Neural progenitor cell (in vitro differentiated cells): ENCODE measurements around the gene FCRL2. TPM values are rescaled to one million over a fixed set of nuclear protein-coding genes. Genes with fewer than 3 reads are reported as not detected.

Source experiments
- DNase-seq: peaks from one replicate; pipeline ENCODE4 v3.0.0-alpha.2; 2016; ENCODE audit warnings: low spot score
- H2AFZ ChIP-seq: fragments of 200-600 bp; sonication (generic); replicated peaks from 2 replicates; pipeline ENCODE4 v1.6.1; 2016; ENCODE audit warnings: antibody characterized with exemption
- H3F3A ChIP-seq: fragments of 200-600 bp; sonication (generic); 2 replicates; pipeline ENCODE4 v1.6.1; 2016; ENCODE audit warnings: antibody characterized with exemption, low read depth
- H3K27ac ChIP-seq: fragments of 200-600 bp; sonication (generic); 2 replicates; pipeline ENCODE4 v1.5.1; 2016; ENCODE audit warnings: mild to moderate bottlenecking
- H3K27me3 ChIP-seq: fragments of 200-600 bp; sonication (generic); 2 replicates; pipeline ENCODE4 v1.6.1; 2016; ENCODE audit warnings: mild to moderate bottlenecking, moderate library complexity
- H3K36me3 ChIP-seq: fragments of 200-600 bp; sonication (generic); 2 replicates; pipeline ENCODE4 v1.5.1; 2016
- H3K4me1 ChIP-seq: fragments of 200-600 bp; sonication (generic); 2 replicates; pipeline ENCODE4 v1.6.1; 2016; ENCODE audit warnings: mixed run types
- H3K4me2 ChIP-seq: fragments of 200-600 bp; sonication (generic); 2 replicates; pipeline ENCODE4 v1.6.1; 2016
- H3K4me3 ChIP-seq: fragments of 200-600 bp; sonication (generic); 2 replicates; pipeline ENCODE4 v1.5.1; 2016
- H3K79me2 ChIP-seq: fragments of 200-600 bp; sonication (generic); 2 replicates; pipeline ENCODE4 v1.6.1; 2016; ENCODE audit warnings: low read depth
- H3K9ac ChIP-seq: fragments of 200-600 bp; sonication (generic); 2 replicates; pipeline ENCODE4 v1.6.1; 2016
- H3K9me3 ChIP-seq: fragments of 200-600 bp; sonication (generic); 2 replicates; pipeline ENCODE4 v1.5.1; 2016; ENCODE audit warnings: low read depth
- H4K20me1 ChIP-seq: fragments of 200-600 bp; sonication (generic); 2 replicates; pipeline ENCODE4 v1.6.1; 2016; ENCODE audit warnings: low read depth
- H3K27ac Mint-ChIP-seq: 3 replicates; pipeline ENCODE4 v1.8.0; 2021; ENCODE audit warnings: mixed read lengths
- H3K27me3 Mint-ChIP-seq: 2 replicates; pipeline ENCODE4 v1.8.0; 2022; ENCODE audit warnings: low read depth, mild to moderate bottlenecking, inconsistent platforms, moderate library complexity, mixed read lengths; ENCODE audit not compliant: insufficient read depth
- H3K36me3 Mint-ChIP-seq: 3 replicates; pipeline ENCODE4 v1.8.0; 2021; ENCODE audit warnings: mixed read lengths
- H3K4me1 Mint-ChIP-seq: 3 replicates; pipeline ENCODE4 v1.8.0; 2021; ENCODE audit warnings: mixed read lengths
- H3K4me3 Mint-ChIP-seq: 3 replicates; pipeline ENCODE4 v1.8.0; 2021; ENCODE audit warnings: mild to moderate bottlenecking, moderate library complexity, mixed read lengths
- H3K9me3 Mint-ChIP-seq: 3 replicates; pipeline ENCODE4 v1.8.0; 2020; ENCODE audit warnings: mixed read lengths
- CTCF ChIP-seq: fragments of 200-600 bp; sonication (generic); IDR thresholded peaks from 2 replicates; pipeline ENCODE4 v1.5.1; 2017; ENCODE audit warnings: antibody characterized with exemption, mild to moderate bottlenecking
- EZH2 ChIP-seq: fragments of 200-600 bp; sonication (generic); IDR thresholded peaks from 2 replicates; pipeline ENCODE4 v1.6.1; 2017; ENCODE audit warnings: antibody characterized with exemption, mild to moderate bottlenecking, moderate library complexity
- EZH2phosphoT487 ChIP-seq: fragments of 200-600 bp; sonication (generic); IDR thresholded peaks from 2 replicates; pipeline ENCODE4 v1.6.1; 2017; ENCODE audit warnings: antibody characterized with exemption
- total RNA-seq: library from RNA; depleted of rRNA; stranded (reverse); fragments of >200 nt; gene quantifications from 2 replicates; pipeline ENCODE4 v1.2.3, GENCODE V29; 2015; ENCODE audit warnings: low replicate concordance

The FCRL2 gene
- total RNA-seq, 1 donor from 2014 or later: not detected

DNA sequence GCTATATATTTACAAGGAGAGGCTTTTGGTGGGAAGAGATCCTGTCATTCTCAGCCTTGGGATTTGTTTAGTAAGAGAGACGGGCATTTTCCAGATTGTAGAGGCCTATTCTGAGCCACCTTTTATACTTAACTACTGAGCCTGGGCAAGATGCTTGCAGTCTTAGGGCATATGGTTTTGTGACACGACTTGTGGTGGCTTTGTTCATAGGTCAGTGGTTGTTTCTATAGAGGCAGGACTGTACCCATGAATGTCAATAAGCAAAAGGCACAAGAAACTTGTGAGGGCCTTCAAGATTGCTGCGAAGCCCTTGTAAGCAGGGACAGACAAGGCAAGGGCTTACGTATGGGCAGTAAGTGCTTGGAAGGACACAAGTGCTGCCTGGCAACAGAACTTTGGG lies 73.0 kb downstream of the FCRL2 start:
- Histone ChIP-seq H2AFZ (no peak overlapping the region), H3K4me2 (no peak overlapping the region), H3K27ac (no peak overlapping the region), H3K9ac (no peak overlapping the region), H3K4me1 (no peaks in the 10 kb centered on the region), H3K4me3 (no peak overlapping the region), H3F3A (no peaks in the 10 kb centered on the region), H3K36me3 (no peaks in the 10 kb centered on the region), H3K79me2 (no peaks in the 10 kb centered on the region), H3K27me3 (no peaks in the 10 kb centered on the region), H4K20me1 (no peaks in the 10 kb centered on the region), H3K9me3 (no peaks in the 10 kb centered on the region)
- H3K4me3 Mint-ChIP-seq: no peak overlapping the region
- H3K27ac Mint-ChIP-seq: no peak overlapping the region
- no peaks in the 10 kb centered on the region for H3K4me1 Mint-ChIP-seq
- H3K9me3 Mint-ChIP-seq: no peaks in the 10 kb centered on the region
- no peak for DNase-seq
- no peaks in the 10 kb centered on the region for H3K36me3 Mint-ChIP-seq
- TF ChIP-seq EZH2phosphoT487: no peak
- peaks cover 4% of the 10 kb centered on the region for H3K27me3 Mint-ChIP-seq

DNA sequence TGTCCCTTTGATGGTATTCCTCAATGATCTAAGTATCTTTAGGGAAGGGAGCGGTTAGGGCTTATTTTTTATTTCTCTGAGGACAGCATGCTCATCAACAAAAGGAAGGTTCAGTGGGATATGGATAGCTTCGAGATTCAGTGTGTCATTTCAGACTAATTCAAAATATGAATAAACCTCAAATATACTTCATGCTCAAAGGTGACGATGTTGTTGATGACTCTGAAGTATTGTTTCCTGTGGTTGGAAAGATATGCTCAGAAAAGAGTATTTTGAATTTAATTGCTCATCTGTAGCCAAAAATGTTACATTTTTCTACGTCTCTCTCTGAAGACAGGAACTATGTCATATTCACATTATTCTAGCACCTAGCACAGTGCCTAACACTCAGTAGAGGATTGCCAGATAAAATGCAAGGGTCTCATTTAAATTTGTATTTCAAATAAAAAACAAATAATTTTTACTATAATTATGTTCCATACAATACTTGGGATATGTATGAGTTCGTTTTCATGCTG lies 74.6 kb downstream of the FCRL2 start:
- H3K4me1 ChIP-seq: no peaks in the 10 kb centered on the region
- H3K9ac ChIP-seq: no peak overlapping the region
- Mint-ChIP-seq H3K9me3 (no peaks in the 10 kb centered on the region), H3K36me3 (no peaks in the 10 kb centered on the region), H3K4me1 (no peaks in the 10 kb centered on the region), H3K4me3 (no peak overlapping the region), H3K27me3 (peaks cover 6% of the 10 kb centered on the region), H3K27ac (peak overlapping the region; percentile 74)
- no peaks in the 10 kb centered on the region for H4K20me1 ChIP-seq
- no peak overlapping the region for H3K4me2 ChIP-seq
- DNase-seq: no peak
- TF ChIP-seq EZH2phosphoT487 (no peak), CTCF (no peak), EZH2 (no peak)
- H3F3A ChIP-seq: no peaks in the 10 kb centered on the region
- no peaks in the 10 kb centered on the region for H3K79me2 ChIP-seq
- H2AFZ ChIP-seq: no peak overlapping the region
- H3K4me3 ChIP-seq: no peak overlapping the region
- H3K36me3 ChIP-seq: no peaks in the 10 kb centered on the region
- no peaks in the 10 kb centered on the region for H3K9me3 ChIP-seq
- H3K27ac ChIP-seq: no peak overlapping the region
- no peaks in the 10 kb centered on the region for H3K27me3 ChIP-seq

GRCh38 chr1:157700732-157701131 lies 76.2 kb downstream of the FCRL2 start, which contains the start of gene FCRL3:
Gene FCRL3 (minus strand): TSS chr1:157700769. CDS start chr1:157700489, 280 bp downstream.
- TF ChIP-seq EZH2 (no peak), EZH2phosphoT487 (no peak), CTCF (no peak)

DNA sequence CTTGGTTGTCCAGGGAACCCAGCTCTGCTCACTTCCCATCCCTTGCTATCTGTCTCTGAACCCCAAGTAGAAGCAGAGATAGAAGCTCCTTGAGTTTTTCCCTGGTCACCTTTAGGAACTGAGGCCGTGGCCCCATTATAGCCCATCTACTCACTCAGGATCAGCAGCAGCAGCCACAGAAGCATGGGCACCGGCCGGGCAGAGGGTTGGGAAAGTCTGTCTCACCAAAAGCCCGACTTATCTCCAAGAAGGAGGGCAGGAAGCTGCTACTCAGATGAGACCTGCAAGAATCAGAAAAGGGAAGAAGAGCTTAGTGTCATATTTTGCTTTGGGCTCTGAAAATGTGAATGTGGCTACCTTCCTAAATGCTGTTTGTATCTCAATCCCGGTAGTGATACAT lies 76.6 kb downstream of the FCRL2 start:
- Histone ChIP-seq H3K4me1 (no peaks in the 10 kb centered on the region), H3K4me2 (no peak overlapping the region), H3K36me3 (no peaks in the 10 kb centered on the region), H3K27ac (no peak overlapping the region), H3K79me2 (no peaks in the 10 kb centered on the region), H3K9me3 (no peaks in the 10 kb centered on the region), H3K27me3 (no peaks in the 10 kb centered on the region), H2AFZ (no peak overlapping the region), H4K20me1 (no peaks in the 10 kb centered on the region), H3F3A (no peaks in the 10 kb centered on the region), H3K4me3 (no peak overlapping the region), H3K9ac (no peak overlapping the region)
- H3K4me1 Mint-ChIP-seq: no peaks in the 10 kb centered on the region
- peaks cover 4% of the 10 kb centered on the region for H3K27me3 Mint-ChIP-seq
- H3K9me3 Mint-ChIP-seq: no peaks in the 10 kb centered on the region
- H3K36me3 Mint-ChIP-seq: no peaks in the 10 kb centered on the region
- DNase-seq: no peak
- no peak overlapping the region for H3K4me3 Mint-ChIP-seq
- no peak overlapping the region for H3K27ac Mint-ChIP-seq
- no peak for TF ChIP-seq EZH2

More at GRCh38 chr1:157700732-157701131, 76.2 kb downstream of the FCRL2 start, which contains the start of gene FCRL3:
- H3K4me3 ChIP-seq: no peak within 1 kb of the TSS
- H2AFZ ChIP-seq: no peak within 1 kb of the TSS
- Mint-ChIP-seq H3K4me1 (no peaks in the 10 kb centered on the region), H3K27me3 (peaks cover 4% of the 10 kb centered on the region), H3K36me3 (no peaks in the 10 kb centered on the region), H3K9me3 (no peaks in the 10 kb centered on the region), H3K4me3 (no peak within 1 kb of the TSS), H3K27ac (no peak within 1 kb of the TSS)
- no peak within 1 kb of the TSS for H3K27ac ChIP-seq
- H3K4me1 ChIP-seq: no peaks in the 10 kb centered on the region
- H3K79me2 ChIP-seq: no peaks in the 10 kb centered on the region
- no peak within 1 kb of the TSS for H3K9ac ChIP-seq
- H3K36me3 ChIP-seq: no peaks in the 10 kb centered on the region
- no peak for DNase-seq
- H3K9me3 ChIP-seq: no peaks in the 10 kb centered on the region
- no peak within 1 kb of the TSS for H3K4me2 ChIP-seq
- H4K20me1 ChIP-seq: no peaks in the 10 kb centered on the region
- no peaks in the 10 kb centered on the region for H3K27me3 ChIP-seq
- H3F3A ChIP-seq: no peaks in the 10 kb centered on the region
